Dermis blood vessel endothelial cell (primary cell): ENCODE data around the gene RETN. TPM values are rescaled to one million over a fixed set of nuclear protein-coding genes. Genes with fewer than 3 reads are reported as not detected.

Source experiments
- DNase-seq: peaks from one replicate; pipeline ENCODE4 v3.0.0; 2010
- total RNA-seq: library from RNA; depleted of rRNA; stranded (reverse); fragments of >200 nt; gene quantifications from 2 replicates; pipeline ENCODE4 v1.2.3, GENCODE V29; 2014

The RETN gene
- total RNA-seq, 1 donor from 2014 or later: not detected

- no peak for DNase-seq
These were observed 41.1 kb downstream of the RETN start for GRCh38 chr19:7709932-7710460.

- DNase-seq: no peak
These were observed 41.8 kb downstream of the RETN start for GRCh38 chr19:7710616-7711015.

GRCh38 chr19:7715671-7716070 lies 46.8 kb downstream of the RETN start:
- no peak for DNase-seq

- no peak for DNase-seq
These were observed 47.9 kb downstream of the RETN start for GRCh38 chr19:7716762-7717161.

- no peak for DNase-seq
These were observed 49.8 kb downstream of the RETN start for GRCh38 chr19:7718668-7719067.

Other genes starting within 250 kb of the RETN start
- gene PEX11G, start 180.0 kb upstream of the RETN start, total RNA-seq: 2.3 and 2.9 TPM in 2 replicates
- gene ZNF358, start 152.9 kb upstream of the RETN start, total RNA-seq: 20.9 and 36.6 TPM in 2 replicates
- gene MCOLN1, start 146.4 kb upstream of the RETN start, total RNA-seq: 2.7 and 3.7 TPM in 2 replicates
- 107 and 192 TPM in 2 replicates for gene PNPLA6, start 133.3 kb upstream of the RETN start, total RNA-seq
- under 0.01 and 0.19 TPM in 2 replicates for gene CAMSAP3, start 73.2 kb upstream of the RETN start, total RNA-seq
- 25.2 and 52.9 TPM in 2 replicates for gene XAB2, start 39.5 kb upstream of the RETN start, total RNA-seq
- 12.7 and 24.7 TPM in 2 replicates for gene PET100, start 39.3 kb upstream of the RETN start, total RNA-seq
- gene PCP2, start 35.3 kb upstream of the RETN start, total RNA-seq: not detected in 2 replicates
- 30.8 and 67.1 TPM in 2 replicates for gene STXBP2, start 31.9 kb upstream of the RETN start, total RNA-seq
- not detected in 2 replicates for gene MCEMP1, start 8.0 kb downstream of the RETN start, total RNA-seq
- 69.9 and 97.4 TPM in 2 replicates for gene TRAPPC5, start 11.8 kb downstream of the RETN start, total RNA-seq
- gene FCER2, start 33.1 kb downstream of the RETN start, total RNA-seq: not detected in 2 replicates
- not detected in 2 replicates for gene CLEC4G, start 63.1 kb downstream of the RETN start, total RNA-seq
- under 0.01 TPM in 1 of 2 replicates, not detected in the other for gene CD209, start 78.5 kb downstream of the RETN start, total RNA-seq
- 5.6 and 25.2 TPM in 2 replicates for gene CLEC4M, start 94.2 kb downstream of the RETN start, total RNA-seq
- 12.6 and 16.5 TPM in 2 replicates for gene EVI5L, start 161.2 kb downstream of the RETN start, total RNA-seq
- not detected in 2 replicates for gene PRR36, start 205.3 kb downstream of the RETN start, total RNA-seq
- 0.51 TPM in 2 replicates for gene LRRC8E, start 219.5 kb downstream of the RETN start, total RNA-seq
- 10.4 and 18.8 TPM in 2 replicates for gene MAP2K7, start 234.8 kb downstream of the RETN start, total RNA-seq
- gene TGFBR3L, start 245.8 kb downstream of the RETN start, total RNA-seq: 0.19 TPM in 1 of 2 replicates, not detected in the other